Left kidney (tissue), 1 donor: Measurements from ENCODE around the gene TNIP3. TPM values are rescaled to one million over a fixed set of nuclear protein-coding genes. Genes with fewer than 3 reads are reported as not detected.

Experiments used
- polyA plus RNA-seq: library from polyadenylated mRNA; unstranded; fragments of 120-200 nt; gene quantifications from one replicate; pipeline ENCODE4 v1.2.1, GENCODE V29; 2013; ENCODE audit not compliant: insufficient read length

Gene TNIP3
- polyA plus RNA-seq, 1 donor: 2.6 TPM

Other genes with a start within 250 kb of the TNIP3 start
- 23.6 TPM for gene PRDM5, start 241.6 kb downstream of the TNIP3 start, polyA plus RNA-seq
- 84.9 TPM for gene NDNF, start 91.8 kb downstream of the TNIP3 start, polyA plus RNA-seq
- 1.5 TPM for gene QRFPR, start 216.7 kb upstream of the TNIP3 start, polyA plus RNA-seq